Stimulated activated CD4-positive, alpha-beta T cell treated with anti-CD3 and anti-CD28 coated beads, Interleukin-15, amount 100 ng/mL, for 24 hours (primary cell): ENCODE measurements around the gene EOLA1.
"Not testable (repeated sequence)": the region's sequence is repeated elsewhere in the genome, so short reads cannot be mapped to it uniquely, and the experiment has no call there.

ENCODE experiments used
- DNase-seq: peaks from one replicate; pipeline ENCODE4 v3.0.0-alpha.2; 2020

The EOLA1 gene

GRCh38 chrX:149546962-149547361 lies 6.2 kb downstream of the EOLA1 start:
- DNase-seq = not testable (repeated sequence)

- DNase-seq = not testable (repeated sequence)
Measured at GRCh38 chrX:149547782-149548181, 7.0 kb downstream of the EOLA1 start.

GRCh38 chrX:149549701-149550100 lies 8.9 kb downstream of the EOLA1 start, which contains the start of gene HSFX3:
Gene HSFX3 (minus strand): TSS chrX:149549924. CDS start chrX:149549852, 72 bp downstream.
- DNase-seq = not testable (repeated sequence)

GRCh38 chrX:149550454-149550853 lies 9.6 kb downstream of the EOLA1 start:
- DNase-seq = not testable (repeated sequence)

DNA sequence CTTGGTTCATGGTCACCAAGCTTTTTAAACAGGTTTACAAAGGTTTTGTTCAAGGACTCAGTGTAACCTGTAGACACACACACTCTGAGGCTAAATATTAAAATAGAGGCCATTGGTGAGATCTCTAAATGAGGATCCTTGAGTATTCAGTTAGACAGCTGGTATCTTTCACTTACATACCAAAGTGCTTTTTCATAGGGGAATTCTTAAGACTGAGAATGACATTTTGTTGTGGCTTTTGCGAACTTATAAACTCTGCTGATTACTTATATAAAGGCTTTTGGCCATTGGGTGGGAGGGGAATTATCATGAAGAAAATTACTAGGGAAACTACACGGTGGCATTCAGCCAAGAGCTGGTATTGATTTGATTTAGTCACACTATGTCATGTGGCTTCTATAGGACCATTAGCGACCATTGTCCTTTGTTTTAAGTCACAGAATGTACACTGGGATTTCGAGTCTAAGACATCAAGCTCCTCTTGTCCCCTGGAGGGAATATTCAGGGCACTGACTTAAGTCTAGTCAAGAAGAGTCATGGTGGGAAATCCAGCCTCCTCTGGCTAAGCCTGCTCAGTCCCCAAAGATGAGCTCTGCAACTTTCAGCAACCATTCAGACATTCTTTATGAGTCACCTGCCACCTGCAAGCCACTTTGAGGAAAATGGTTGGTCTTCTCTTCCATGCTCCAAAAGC lies 10.6 kb downstream of the EOLA1 start:
- not testable (repeated sequence) for DNase-seq

GRCh38 chrX:149551939-149552248 lies 11.1 kb downstream of the EOLA1 start:
- not testable (repeated sequence) for DNase-seq

GRCh38 chrX:149555251-149555650 lies 14.4 kb downstream of the EOLA1 start:
- not testable (repeated sequence) for DNase-seq

- DNase-seq = no peak
Measured at GRCh38 chrX:149563359-149563758, 22.5 kb downstream of the EOLA1 start.

- no peak for DNase-seq
Measured at GRCh38 chrX:149567621-149568417, 27.0 kb downstream of the EOLA1 start.

DNA sequence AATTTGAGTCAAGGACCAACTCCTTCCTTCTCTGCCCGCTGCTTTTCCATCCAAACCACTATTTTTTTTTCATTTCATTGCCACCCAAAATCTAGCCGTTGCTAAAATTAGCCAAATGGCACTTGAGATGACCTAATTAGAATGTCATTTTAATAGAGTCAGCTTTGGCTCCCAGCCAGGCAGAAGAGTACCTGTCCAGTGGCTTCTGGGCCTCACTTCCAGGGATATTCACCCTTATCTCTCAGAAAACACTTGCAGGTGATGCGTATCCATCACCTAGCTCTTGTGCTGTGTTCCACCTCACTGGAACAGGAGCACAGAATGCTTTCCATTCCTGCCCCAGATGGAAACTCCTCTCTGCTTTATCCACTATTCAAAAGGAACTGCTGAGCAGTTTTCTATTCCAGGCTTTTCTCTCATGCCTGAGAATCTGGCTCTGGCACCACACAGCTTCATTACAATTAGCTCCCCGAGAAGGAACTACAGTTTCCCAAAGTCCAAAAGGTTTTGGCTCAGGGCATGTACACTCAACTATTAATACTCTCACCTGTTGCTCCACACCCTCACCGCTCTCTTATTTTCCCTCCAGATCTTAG lies 28.0 kb downstream of the EOLA1 start:
- DNase-seq = no peak

- DNase-seq = no peak
Measured at GRCh38 chrX:149569770-149570169, 29.0 kb downstream of the EOLA1 start.

- DNase-seq = no peak
Measured at GRCh38 chrX:149570668-149571067, 29.9 kb downstream of the EOLA1 start.

DNA sequence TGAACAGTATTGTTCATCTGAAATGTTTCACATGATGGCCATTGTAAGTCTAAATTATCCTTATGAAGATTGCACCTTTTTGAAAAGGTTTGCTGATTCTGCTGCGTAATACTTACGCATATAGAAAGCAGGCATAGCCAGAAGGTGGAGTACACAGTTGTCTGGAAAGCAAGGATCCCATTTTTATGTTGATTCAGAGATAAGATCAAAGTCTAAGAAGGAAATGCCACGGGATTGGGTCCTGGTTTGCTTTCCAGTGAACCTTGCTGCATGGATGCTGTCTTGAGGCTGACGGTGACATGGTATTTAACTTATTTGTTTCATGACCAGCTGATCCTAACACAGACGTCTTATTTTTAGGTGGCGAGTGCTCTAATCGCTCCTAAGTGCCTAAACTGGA lies 31.0 kb downstream of the EOLA1 start:
- no peak for DNase-seq

GRCh38 chrX:149572743-149573142 lies 31.9 kb downstream of the EOLA1 start:
- no peak for DNase-seq

GRCh38 chrX:149573456-149573855 lies 32.6 kb downstream of the EOLA1 start:
- DNase-seq = not testable (repeated sequence)

GRCh38 chrX:149585631-149586030 lies 44.8 kb downstream of the EOLA1 start:
- not testable (repeated sequence) for DNase-seq

DNA sequence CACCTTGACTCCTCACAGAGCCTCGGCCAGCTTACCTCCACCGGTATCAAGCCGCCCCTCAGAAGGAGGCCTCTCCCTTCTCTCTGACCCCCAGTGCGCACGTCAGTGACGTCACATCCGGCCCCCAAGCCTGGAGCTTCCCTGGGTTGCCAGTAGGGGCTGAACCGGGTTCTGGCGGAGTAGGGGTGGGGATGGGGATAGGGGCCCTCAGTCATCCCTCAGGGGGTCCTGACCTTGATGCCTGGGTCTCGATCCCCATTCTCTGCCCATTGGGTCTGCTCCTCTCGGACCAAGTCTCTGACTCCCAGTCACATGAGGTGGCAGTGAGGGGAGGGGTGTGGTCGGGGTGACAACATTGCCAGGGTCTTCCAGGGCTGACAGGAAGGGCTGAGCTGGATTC lies 46.5 kb downstream of the EOLA1 start, which contains the start of gene MAGEA9B:
TSS of gene MAGEA9B (minus strand) at position 101 of the 400 bp plus-strand sequence. CDS start 4,280 bp downstream, outside the sequence.
- not testable (repeated sequence) for DNase-seq

DNA sequence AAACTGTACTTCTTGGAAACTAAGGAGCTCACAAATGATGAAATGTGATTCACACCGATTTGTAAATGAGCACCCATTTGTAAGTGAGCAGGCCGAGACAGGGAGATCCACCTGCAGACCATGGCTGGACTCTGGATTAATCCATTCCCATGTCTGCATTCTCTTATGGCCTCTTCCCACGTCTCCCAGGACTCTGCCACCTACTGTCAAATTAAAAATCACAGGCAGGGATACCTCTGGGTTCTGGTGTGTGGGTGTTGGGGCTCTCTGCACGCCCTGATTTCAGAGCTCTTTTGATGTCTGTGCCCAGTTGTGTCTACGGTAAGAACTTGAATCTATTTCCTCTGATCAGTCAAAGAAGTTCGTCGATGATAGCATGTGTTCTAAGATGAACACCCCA lies 50.2 kb downstream of the EOLA1 start:
- not testable (repeated sequence) for DNase-seq

GRCh38 chrX:149595214-149595613 lies 54.4 kb downstream of the EOLA1 start, which contains the start of gene HSFX2:
Gene HSFX2 (minus strand): TSS chrX:149595314. CDS start chrX:149594700, 614 bp downstream.
- DNase-seq = not testable (repeated sequence)

DNA sequence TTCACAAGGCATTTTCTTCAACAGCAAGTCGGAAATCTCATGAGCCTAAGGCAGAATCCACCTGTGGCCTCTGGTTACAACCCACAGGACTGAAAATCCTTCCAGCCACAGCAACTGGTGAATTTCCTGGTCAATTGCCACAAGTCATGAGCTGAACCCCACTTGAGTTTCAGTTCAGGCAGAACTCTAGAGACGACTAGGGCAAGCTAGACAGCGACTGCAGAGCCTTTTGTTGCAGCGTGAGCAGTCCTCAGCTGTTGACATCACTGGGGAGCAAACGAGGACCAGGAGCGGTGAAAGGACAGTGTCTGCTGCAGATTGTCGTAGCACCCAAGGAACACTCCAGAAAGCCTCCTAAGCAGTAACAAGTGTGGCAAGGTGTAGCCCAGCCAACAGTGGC lies 55.1 kb downstream of the EOLA1 start:
- not testable (repeated sequence) for DNase-seq
